KOPT-K1 (cell line): ENCODE results near the gene SLC49A3.
A peak's percentile ranks its signal among the peaks of the same experiment; 100 is the strongest.
"Not testable (repeated sequence)": the region's sequence is repeated elsewhere in the genome, so short reads cannot be mapped to it uniquely, and the experiment has no call there.

ENCODE experiments used
- H3K27ac ChIP-seq: fragments of 200-600 bp; sonication (generic); 2 replicates; pipeline ENCODE4 v1.5.1; 2016; ENCODE audit warnings: antibody characterized with exemption, mild to moderate bottlenecking, low read depth, low read length; ENCODE audit not compliant: poor library complexity, severe bottlenecking
- H3K36me3 ChIP-seq: fragments of 200-600 bp; sonication (generic); 2 replicates; pipeline ENCODE4 v1.5.1; 2017; ENCODE audit warnings: antibody characterized with exemption, mild to moderate bottlenecking, low read length, moderate library complexity; ENCODE audit not compliant: insufficient read depth
- H3K9me3 ChIP-seq: fragments of 200-600 bp; sonication (generic); 2 replicates; pipeline ENCODE4 v1.5.1; 2017; ENCODE audit warnings: antibody characterized with exemption, low read length, mild to moderate bottlenecking; ENCODE audit not compliant: insufficient read depth, poor library complexity, severe bottlenecking

SLC49A3 gene

GRCh38 chr4:710916-711315 is 22.0 kb upstream of the SLC49A3 start:
- Histone ChIP-seq H3K9me3 (no peaks in the 10 kb centered on the region), H3K27ac (no peak overlapping the region), H3K36me3 (peaks cover 43% of the 10 kb centered on the region)

- H3K27ac ChIP-seq: no peak overlapping the region
- H3K9me3 ChIP-seq: no peaks in the 10 kb centered on the region
- H3K36me3 ChIP-seq: peaks cover 43% of the 10 kb centered on the region
Measured at GRCh38 chr4:710116-710515, 21.2 kb upstream of the SLC49A3 start.

GRCh38 chr4:709348-709747 is 20.4 kb upstream of the SLC49A3 start:
- peaks cover 41% of the 10 kb centered on the region for H3K36me3 ChIP-seq
- H3K27ac ChIP-seq: no peak overlapping the region

GRCh38 chr4:708631-708933 is 19.6 kb upstream of the SLC49A3 start:
- H3K27ac ChIP-seq: no peak overlapping the region
- no peaks in the 10 kb centered on the region for H3K9me3 ChIP-seq
- H3K36me3 ChIP-seq: peaks cover 37% of the 10 kb centered on the region

More at GRCh38 chr4:709348-709747, 20.4 kb upstream of the SLC49A3 start:
- H3K9me3 ChIP-seq: no peaks in the 10 kb centered on the region

- Histone ChIP-seq H3K36me3 (peaks cover 31% of the 10 kb centered on the region), H3K27ac (no peak overlapping the region), H3K9me3 (no peaks in the 10 kb centered on the region)
Measured at GRCh38 chr4:707929-708630, 19.1 kb upstream of the SLC49A3 start.

GRCh38 chr4:706834-707598 is 18.1 kb upstream of the SLC49A3 start:
- Histone ChIP-seq H3K27ac (peak overlapping the region; percentile 24), H3K9me3 (no peaks in the 10 kb centered on the region), H3K36me3 (peaks cover 30% of the 10 kb centered on the region)

- H3K9me3 ChIP-seq: not testable (repeated sequence)
- Histone ChIP-seq H3K36me3 (peaks cover 30% of the 10 kb centered on the region), H3K27ac (peak overlapping the region; percentile 94)
Measured at GRCh38 chr4:706083-706633, 17.2 kb upstream of the SLC49A3 start.

GRCh38 chr4:705278-706082 is 16.5 kb upstream of the SLC49A3 start, which contains the start of gene PCGF3:
Gene PCGF3, plus strand, starts transcription at chr4:705832. Its CDS starts 27,849 bp downstream, at chr4:733681.
- Histone ChIP-seq H3K27ac (peak within 1 kb of the TSS; percentile 94), H3K36me3 (peaks cover 24% of the 10 kb centered on the region), H3K9me3 (no peaks in the 10 kb centered on the region)

GRCh38 chr4:704971-705277 is 16.0 kb upstream of the SLC49A3 start:
- Histone ChIP-seq H3K27ac (no peak overlapping the region), H3K9me3 (no peaks in the 10 kb centered on the region), H3K36me3 (peaks cover 18% of the 10 kb centered on the region)

GRCh38 chr4:704198-704891 is 15.4 kb upstream of the SLC49A3 start:
- Histone ChIP-seq H3K36me3 (peaks cover 13% of the 10 kb centered on the region), H3K9me3 (no peaks in the 10 kb centered on the region), H3K27ac (no peak overlapping the region)

- H3K27ac ChIP-seq: no peak overlapping the region
- H3K9me3 ChIP-seq: no peaks in the 10 kb centered on the region
- peaks cover 5% of the 10 kb centered on the region; the same call in 1 of the 2 replicates for H3K36me3 ChIP-seq
Measured at GRCh38 chr4:703336-704197, 14.6 kb upstream of the SLC49A3 start.

GRCh38 chr4:702618-703048 is 13.7 kb upstream of the SLC49A3 start:
- Histone ChIP-seq H3K27ac (no peak overlapping the region), H3K9me3 (no peaks in the 10 kb centered on the region)

GRCh38 chr4:700587-701264 is 11.8 kb upstream of the SLC49A3 start:
- no peaks in the 10 kb centered on the region for H3K9me3 ChIP-seq
- no peak overlapping the region for H3K27ac ChIP-seq
- H3K36me3 ChIP-seq: no peaks in the 10 kb centered on the region

More at GRCh38 chr4:702618-703048, 13.7 kb upstream of the SLC49A3 start:
- no peaks in the 10 kb centered on the region for H3K36me3 ChIP-seq
